ENCODE measurements around the gene CIT. TPM values are rescaled to one million over a fixed set of nuclear protein-coding genes. Genes with fewer than 3 reads are reported as not detected.
A peak's percentile ranks its signal among the peaks of the same experiment; 100 is the strongest.

Gene CIT
- total and polyA plus RNA-seq, 9 of the 15 experiments (the other 6 are each of a cell fraction or from before 2014, with no cell fraction given), result 1.1 to 46.7 (median 21.3) TPM

- no peak for TF ChIP-seq ZBTB5 (IDR thresholded peaks at IDR 0.05)
- TF ChIP-seq CXXC5 (CRISPR knock-in tag; IDR thresholded peaks at IDR 0.05), result peak; percentile 90
- peak; percentile 82; the same call in 1 of the 2 replicates for TF ChIP-seq MXI1 (IDR thresholded peaks at IDR 0.05; ENCODE audit: low read depth, low read length)
- no peak for TF ChIP-seq CREB5 (CRISPR knock-in tag; IDR thresholded peaks at IDR 0.05)
- TF ChIP-seq SETDB1 (IDR thresholded peaks at IDR 0.05; ENCODE audit: low read length), result no peak
- no peak for TF ChIP-seq ADNP (tag; IDR thresholded peaks at IDR 0.05)
- peak; percentile 99 for TF ChIP-seq ZNF175 (CRISPR knock-in tag; IDR thresholded peaks at IDR 0.05; ENCODE audit: low read depth)
- peak in 1 of 2 experiments; percentile 51; a peak in 1 of 3 replicates for TF ChIP-seq CBX3 (IDR thresholded peaks at IDR 0.05; ENCODE audit: borderline replicate concordance in 1 of 2, low read length in 2 of 2)
- no peak for TF ChIP-seq ATF6 (CRISPR knock-in tag; IDR thresholded peaks at IDR 0.05)
- no peak for TF ChIP-seq ZNF165 (CRISPR knock-in tag; IDR thresholded peaks at IDR 0.05; ENCODE audit: borderline replicate concordance)
- TF ChIP-seq PCBP2 (IDR thresholded peaks at IDR 0.05; ENCODE audit: low read depth, low read length, poor library complexity, severe bottlenecking), result no peak
- TF ChIP-seq NFATC3 (IDR thresholded peaks at IDR 0.05), result peak; percentile 90
- peak; percentile 51 for TF ChIP-seq EGR1 (conservative IDR thresholded peaks at IDR 0.05)
- TF ChIP-seq ZNF23 (CRISPR knock-in tag; IDR thresholded peaks at IDR 0.05), result peak; percentile 73
- TF ChIP-seq TCFL5 (CRISPR knock-in tag; conservative IDR thresholded peaks at IDR 0.05), result peak; percentile 88
- 0 out of 2 replicates have a peak, but pooled peaks have one; percentile 12 for TF ChIP-seq NFXL1 (CRISPR knock-in tag; IDR thresholded peaks at IDR 0.05)
- TF ChIP-seq MBD1 (CRISPR knock-in tag; IDR thresholded peaks at IDR 0.05), result no peak
- no peak for TF ChIP-seq HNRNPK (IDR thresholded peaks at IDR 0.05; ENCODE audit: low read depth, low read length, poor library complexity, severe bottlenecking)
Observed at GRCh38 chr12:119665164-119665929, 211.8 kb downstream of the CIT start (continued).

Data from K562 (cell line).